HepG2 (cell line): Measurements from ENCODE around the gene NPHP4. TPM values are rescaled to one million over a fixed set of nuclear protein-coding genes. Genes with fewer than 3 reads are reported as not detected.
"Not testable (repeated sequence)": the region's sequence is repeated elsewhere in the genome, so short reads cannot be mapped to it uniquely, and the experiment has no call there.

Source experiments
- ATAC-seq: fragments of 200-7000 bp; cut with Tn5 transposase; 3 replicates; pipeline ENCODE4 v1.9.1; 2020; ENCODE audit warnings: mild to moderate bottlenecking, moderate library complexity
- BruUV-seq: library from RNA; stranded (reverse); fragments of 400-500 nt; replicated peaks from 2 replicates; lab custom pipeline; 2021; lab: Mats Ljungman, UMichigan
- CTCF ChIA-PET: fragments of 300-600 bp; formaldehyde crosslinking; extraction: SDS; loops from one replicate; lab custom pipeline; 2021; ENCODE audit warnings: low total read pairs, inconsistent platforms, low intra/inter-chr PET ratio; lab: Yijun Ruan, JAX
- POLR2A ChIA-PET: fragments of 350-600 bp; sonication (Branson Sonifier 250); formaldehyde crosslinking; loops from one replicate; lab custom pipeline; 2020; ENCODE audit warnings: antibody characterized with exemption, inconsistent platforms; lab: Yijun Ruan, JAX
- DNase-seq: peaks from one replicate; pipeline ENCODE4 v3.0.0-alpha.2; 2015; ENCODE audit warnings: low spot score
- FAIRE-seq: peaks from 3 replicates; lab custom pipeline; 2011; peaks lifted over from hg19 to GRCh38; lab: Jason Lieb, UNC
- H2AFZ ChIP-seq: one replicate; pipeline ENCODE4 v1.6.1; 2011; ENCODE audit warnings: low read length, inconsistent platforms
- H3K27ac ChIP-seq: fragments of 300-600 bp; 3 replicates; pipeline ENCODE4 v1.8.0; 2011; ENCODE audit warnings: mixed run types, mild to moderate bottlenecking, mixed read lengths, low read length, inconsistent platforms; ENCODE audit not compliant: insufficient read depth; ENCODE audit errors: extremely low read length
- H3K27me3 ChIP-seq, 2 experiments: fragments of 200-600 bp in 1 of 2; 2 replicates in 1 of 2; 3 replicates in 1 of 2; pipeline versions ENCODE4 v1.6.0 to v1.8.0; 2011; ENCODE audit warnings: low read length in 2 of 2, mild to moderate bottlenecking in 2 of 2, moderate library complexity in 2 of 2, inconsistent platforms in 1 of 2; ENCODE audit not compliant: insufficient read depth in 2 of 2, control insufficient read depth in 1 of 2
- H3K36me3 ChIP-seq, 2 experiments: fragments of 200-600 bp in 1 of 2; replicated peaks in 1 of 2; 2 replicates in 1 of 2; 3 replicates in 1 of 2; pipeline versions ENCODE4 v1.5.1 to v1.8.0; 2011; ENCODE audit warnings: low read length in 2 of 2, inconsistent platforms in 1 of 2; ENCODE audit not compliant: insufficient read depth in 2 of 2, control insufficient read depth in 1 of 2
- H3K4me1 ChIP-seq: 2 replicates; pipeline ENCODE4 v1.5.1; 2012; ENCODE audit warnings: low read length, inconsistent platforms; ENCODE audit not compliant: insufficient read depth
- H3K4me2 ChIP-seq: 2 replicates; pipeline ENCODE4 v1.6.0; 2011; ENCODE audit warnings: low read depth, low read length, inconsistent platforms
- H3K4me3 ChIP-seq, 3 experiments: fragments of 200-600 bp in 1 of 3; sonication (generic), shearing (Covaris generic) in 1 of 3; replicated peaks in 1 of 3; 2 replicates each; pipeline ENCODE4 v1.5.1; 2011 to 2016; ENCODE audit warnings: low read length in 3 of 3, inconsistent platforms in 2 of 3, low read depth in 2 of 3, mild to moderate bottlenecking in 2 of 3, control low read depth in 1 of 3, mixed read lengths in 1 of 3; ENCODE audit not compliant: insufficient read depth in 1 of 3
- H3K79me2 ChIP-seq: one replicate; pipeline ENCODE4 v1.6.1; 2011; ENCODE audit warnings: low read length, inconsistent platforms; ENCODE audit not compliant: insufficient read depth
- H3K9ac ChIP-seq: 2 replicates; pipeline ENCODE4 v1.6.0; 2011; ENCODE audit warnings: mild to moderate bottlenecking, low read depth, low read length, inconsistent platforms; ENCODE audit not compliant: insufficient read depth
- H3K9me3 ChIP-seq: 2 replicates; pipeline ENCODE4 v1.5.1; 2012; ENCODE audit warnings: mild to moderate bottlenecking, low read length
- H4K20me1 ChIP-seq: 2 replicates; pipeline ENCODE4 v1.6.0; 2011; ENCODE audit warnings: inconsistent platforms, mild to moderate bottlenecking, low read length, moderate library complexity; ENCODE audit not compliant: insufficient read depth
- TMF1 ChIP-seq: sonication (generic); formaldehyde crosslinking; IDR thresholded peaks from 2 replicates; pipeline ENCODE4 v1.8.1; 2022; ENCODE audit warnings: low read depth, missing genetic modification reagents
- ZNF329 ChIP-seq: sonication (generic); formaldehyde crosslinking; IDR thresholded peaks from 2 replicates; pipeline ENCODE4 v1.9.0; 2021; ENCODE audit warnings: low read depth, mild to moderate bottlenecking, missing genetic modification reagents
- ZNF431 ChIP-seq: sonication (generic); formaldehyde crosslinking; IDR thresholded peaks from 2 replicates; pipeline ENCODE4 v1.9.0; 2022; ENCODE audit warnings: missing genetic modification reagents, low read depth, mild to moderate bottlenecking, borderline replicate concordance
- WGBS: methylation state at CpG from one replicate; pipeline ENCODE4 v1.1.6; 2017; ENCODE audit warnings: low lambda C conversion rate; 5-methylcytosine and 5-hydroxymethylcytosine counted together
- in situ Hi-C: cut with HindIII; loops from 2 replicates; pipeline ENCODE4 v1.10.0; 2017; ENCODE audit warnings: low pct_unique_long_range_greater_than_20kb; ENCODE audit not compliant: extremely low pct_ligation_motif_present
- intact Hi-C: fragments of 100-400 bp; cut with micrococcal nuclease; formaldehyde crosslinking; loops from one replicate; pipeline ENCODE4 v1.10.0; 2022; ENCODE audit not compliant: unreplicated experiment
- polyA plus RNA-seq, 8 experiments: library from polyadenylated mRNA; depleted of rRNA in 3 of 8; stranded (reverse) in 7 of 8; unstranded in 1 of 8; fragments of >200 nt; fragmentation: Illumina TruSeq in 4 of 8; extraction: Trizol in 4 of 8; gene quantifications; 2 replicates each; pipeline versions ENCODE4 v1.2.1 to v1.2.3, GENCODE V29; 2011 to 2016; ENCODE audit warnings: low read depth in 4 of 8, missing spikeins in 1 of 8, mixed read lengths in 1 of 8; ENCODE audit not compliant: insufficient read depth in 1 of 8
- total RNA-seq, 5 experiments: library from RNA; depleted of rRNA; stranded (reverse); fragments of >200 nt; fragmentation: Illumina TruSeq; extraction: Trizol; gene quantifications; 2 replicates each; pipeline ENCODE4 v1.2.3, GENCODE V29; 2016; ENCODE audit warnings: low read depth in 1 of 5

Gene NPHP4
- total and polyA plus RNA-seq, 2 of the 13 experiments (the other 11 are each of a cell fraction or from before 2014, with no cell fraction given): 4.4 to 6.8 TPM

- H3K4me2 ChIP-seq: no peak overlapping the region
- DNase-seq: no peak
- FAIRE-seq: no peak
- H3K79me2 ChIP-seq: no peaks in the 10 kb centered on the region
- CTCF ChIA-PET: no interaction called here
- no peak overlapping the region for H3K9ac ChIP-seq
- 37% methylated on average over 3 of the region's 3 CpGs for WGBS
- no peak for ATAC-seq
- TF ChIP-seq ZNF329 (CRISPR knock-in tag): peak; percentile 94
- TF ChIP-seq TMF1 (CRISPR knock-in tag): no peak
- TF ChIP-seq, all 625 proteins: peak for 1
- intact Hi-C loops (no loop called here), in situ Hi-C loops (no loop called here)
- no peaks in the 10 kb centered on the region for H3K9me3 ChIP-seq
- POLR2A ChIA-PET: no interaction called here
- H3K4me1 ChIP-seq: no peaks in the 10 kb centered on the region
- H4K20me1 ChIP-seq: no peaks in the 10 kb centered on the region
- no peaks in the 10 kb centered on the region for H3K36me3 ChIP-seq
- no peak overlapping the region for H2AFZ ChIP-seq
- no peak overlapping the region for H3K27ac ChIP-seq
- peaks cover 0 to 10% of the 10 kb centered on the region in 2 experiments; a peak in 1 of 5 replicates for H3K27me3 ChIP-seq
- no peak overlapping the region for H3K4me3 ChIP-seq
- no TSS peak for BruUV-seq
Measured at GRCh38 chr1:5854754-5855153, 137.5 kb downstream of the NPHP4 start.

DNA sequence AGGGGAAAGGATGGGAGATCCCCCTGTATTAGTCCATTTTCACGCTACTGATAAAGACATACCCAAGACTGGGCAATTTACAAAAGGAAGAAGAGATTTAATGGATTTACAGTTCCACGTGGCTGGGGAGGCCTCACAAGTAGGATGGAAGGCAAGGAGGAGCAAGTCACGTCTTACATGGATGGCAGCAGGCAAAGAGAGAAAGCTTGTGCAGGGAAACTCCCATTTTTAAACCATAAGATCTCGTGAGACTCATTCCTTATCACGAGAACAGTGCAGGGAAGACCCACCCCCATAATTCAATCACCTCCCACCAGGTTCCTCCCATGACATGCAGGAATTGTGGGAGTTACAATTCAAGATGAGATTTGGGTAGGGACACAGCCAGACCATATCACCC lies 138.4 kb downstream of the NPHP4 start:
- peaks cover 0 to 10% of the 10 kb centered on the region in 2 experiments; a peak in 1 of 5 replicates for H3K27me3 ChIP-seq
- 45% methylated on average over 5 of the region's 5 CpGs for WGBS
- FAIRE-seq, H3K4me3 ChIP-seq, H3K4me2 ChIP-seq, CTCF ChIA-PET, H3K4me1 ChIP-seq, H3K9ac ChIP-seq, H2AFZ ChIP-seq, H3K36me3 ChIP-seq, H3K9me3 ChIP-seq, ATAC-seq, H4K20me1 ChIP-seq, intact Hi-C loops, POLR2A ChIA-PET, DNase-seq, H3K27ac ChIP-seq, BruUV-seq, in situ Hi-C loops, H3K79me2 ChIP-seq: not testable (repeated sequence)
- TF ChIP-seq ZNF431 (CRISPR knock-in tag): 0 out of 2 replicates have a peak, but pooled peaks have one; percentile 36
